Lung (tissue), 12 donors: ENCODE results near the gene CLDN10. TPM values are rescaled to one million over a fixed set of nuclear protein-coding genes. Genes with fewer than 3 reads are reported as not detected.

Experiments
- ATAC-seq: fragments of 200-7000 bp; cut with Tn5 transposase; one replicate; pipeline ENCODE4 v1.9.1; 2020; ENCODE audit warnings: moderate number of reproducible peaks; ENCODE audit not compliant: insufficient read depth, low FRiP score
- DNase-seq, 3 donors: peaks; one replicate each; pipeline ENCODE4 v3.0.0-alpha.2; 2013 to 2017
- H3K27ac ChIP-seq, 2 donors: one replicate each; pipeline ENCODE4 v1.5.1; 2013; ENCODE audit warnings: mild to moderate bottlenecking in 2 of 2, moderate library complexity in 2 of 2, control low read depth in 1 of 2, inconsistent platforms in 1 of 2, low read depth in 1 of 2, low read length in 1 of 2
- H3K27me3 ChIP-seq, 3 donors: one replicate each; pipeline ENCODE4 v1.5.1; 2013; ENCODE audit warnings: low read length in 2 of 3; ENCODE audit not compliant: control insufficient read depth in 3 of 3, insufficient read depth in 3 of 3
- H3K36me3 ChIP-seq, 4 donors: one replicate each; pipeline ENCODE4 v1.5.1; 2013; ENCODE audit warnings: low read length in 4 of 4, mild to moderate bottlenecking in 1 of 4, moderate library complexity in 1 of 4; ENCODE audit not compliant: control insufficient read depth in 4 of 4, insufficient read depth in 4 of 4
- H3K4me1 ChIP-seq, 5 donors: one replicate each; pipeline ENCODE4 v1.5.1; 2013; ENCODE audit warnings: low read length in 5 of 5, mild to moderate bottlenecking in 2 of 5, moderate library complexity in 1 of 5; ENCODE audit not compliant: control insufficient read depth in 5 of 5, insufficient read depth in 5 of 5
- H3K4me3 ChIP-seq: one replicate; pipeline ENCODE4 v1.5.1; 2013; ENCODE audit warnings: mild to moderate bottlenecking, control low read depth, moderate library complexity
- H3K9ac ChIP-seq, 2 donors: one replicate each; pipeline ENCODE4 v1.5.1; 2013; ENCODE audit warnings: low read length in 2 of 2, control low read depth in 1 of 2; ENCODE audit not compliant: insufficient read depth in 1 of 2
- H3K9me3 ChIP-seq, 4 donors: one replicate each; pipeline ENCODE4 v1.5.1; 2013; ENCODE audit warnings: low read length in 3 of 4, mild to moderate bottlenecking in 1 of 4, moderate library complexity in 1 of 4; ENCODE audit not compliant: control insufficient read depth in 4 of 4, insufficient read depth in 3 of 4
- CTCF ChIP-seq: IDR thresholded peaks from 2 replicates; pipeline ENCODE4 v1.5.1; 2012; ENCODE audit warnings: mild to moderate bottlenecking; ENCODE audit errors: control extremely low read depth, extremely low read depth
- WGBS, 2 donors: extraction: QIAGEN DNeasy Blood & Tissue Kit; methylation state at CpG; one replicate each; pipeline ENCODE4 v1.1.7; 2013; 5-methylcytosine and 5-hydroxymethylcytosine counted together
- polyA plus RNA-seq, 2 donors: library from polyadenylated mRNA; stranded (reverse); fragments of 200-250 nt; gene quantifications; one replicate each; pipeline ENCODE4 v1.2.1, GENCODE V29; 2013
- total RNA-seq, 2 donors: library from RNA; depleted of rRNA in 1 of 2; stranded (reverse); fragments of >200 nt in 1 of 2; gene quantifications; one replicate each; pipeline ENCODE4 v1.2.1, GENCODE V29; 2014 to 2021
- donor health status: control.
- donor health status: control.
- donor health status: Bipolar disorder and iron deficiency.
- donor health status: healthy.
- donor health status: DM: yes; HTN: yes; CAD: no.

CLDN10 gene
- total and polyA plus RNA-seq, 4 donors = 3.0 to 14.5 (median 4.6) TPM

GRCh38 chr13:95628488-95628887 lies 76.0 kb downstream of the CLDN10 start:
- Histone ChIP-seq H3K4me3 (no peak overlapping the region), H3K4me1 (no peaks in the 10 kb centered on the region), H3K9ac (no peak overlapping the region), H3K36me3 (peaks cover 0 to 64% (median 31%) of the 10 kb centered on the region in 4 donors), H3K27ac (no peak overlapping the region), H3K9me3 (peaks cover 0 to 3% (median 0%) of the 10 kb centered on the region in 4 donors), H3K27me3 (no peaks in the 10 kb centered on the region)
- no peak for DNase-seq
- no peak for TF ChIP-seq CTCF
- ATAC-seq = no peak
- 79 to 89% methylated on average over 1 of the region's 1 CpG for WGBS, 2 donors

- ATAC-seq (no peak), DNase-seq (no peak)
- no peak overlapping the region for H3K27ac ChIP-seq
- WGBS, 2 donors = 83 to 90% methylated on average over 4 of the region's 4 CpGs
- no peak for TF ChIP-seq CTCF
- no peak overlapping the region for H3K9ac ChIP-seq
- peaks cover 0 to 3% (median under 1%) of the 10 kb centered on the region in 4 donors for H3K9me3 ChIP-seq
- H3K4me3 ChIP-seq = no peak overlapping the region
- H3K27me3 ChIP-seq = no peaks in the 10 kb centered on the region
- no peaks in the 10 kb centered on the region for H3K4me1 ChIP-seq
- H3K36me3 ChIP-seq = peaks cover 0 to 66% (median 32%) of the 10 kb centered on the region in 4 donors
Measured at GRCh38 chr13:95629071-95629470, 76.6 kb downstream of the CLDN10 start.

Other genes with a start within 250 kb of the CLDN10 start
- gene DZIP1, start 92.0 kb downstream of the CLDN10 start, total RNA-seq = 10 to 100 TPM; 11.3 to 26.4 TPM
- gene DZIP1, start 92.0 kb downstream of the CLDN10 start, polyA plus RNA-seq = 1 to 10 TPM; 3.9 to 4.0 TPM
- 10 to 100 TPM; 48.2 to 61.8 TPM for gene DNAJC3, start 124.4 kb downstream of the CLDN10 start, total RNA-seq
- gene DNAJC3, start 124.4 kb downstream of the CLDN10 start, polyA plus RNA-seq = 10 to 100 TPM; 15.2 to 28.7 TPM